NCI-H2227 (cell line): Measurements from ENCODE around the gene SELENOW.
A peak's percentile ranks its signal among the peaks of the same experiment; 100 is the strongest.

Experiments used
- DNase-seq: peaks from one replicate; lab custom pipeline; 2025; ENCODE audit not compliant: unreplicated experiment; lab: John Stamatoyannopoulos, UW

The SELENOW gene

GRCh38 chr19:47819858-47820257 is 41.4 kb downstream of the SELENOW start:
- peak; percentile 29 for DNase-seq

GRCh38 chr19:47820410-47820809 is 41.9 kb downstream of the SELENOW start:
- DNase-seq, result no peak

GRCh38 chr19:47821460-47822020 is 43.0 kb downstream of the SELENOW start, which contains the start of gene CRX:
Gene CRX (plus strand): TSS chr19:47821937. CDS start chr19:47834444, 12,507 bp downstream.
- no peak for DNase-seq

- DNase-seq, result no peak
Measured at GRCh38 chr19:47824396-47824795, 45.9 kb downstream of the SELENOW start.

- no peak for DNase-seq
Measured at GRCh38 chr19:47826800-47827199, 48.3 kb downstream of the SELENOW start.

- DNase-seq, result no peak
Measured at GRCh38 chr19:47832723-47833122, 54.2 kb downstream of the SELENOW start.
